ENCODE measurements around the gene RFX1.

DNA sequence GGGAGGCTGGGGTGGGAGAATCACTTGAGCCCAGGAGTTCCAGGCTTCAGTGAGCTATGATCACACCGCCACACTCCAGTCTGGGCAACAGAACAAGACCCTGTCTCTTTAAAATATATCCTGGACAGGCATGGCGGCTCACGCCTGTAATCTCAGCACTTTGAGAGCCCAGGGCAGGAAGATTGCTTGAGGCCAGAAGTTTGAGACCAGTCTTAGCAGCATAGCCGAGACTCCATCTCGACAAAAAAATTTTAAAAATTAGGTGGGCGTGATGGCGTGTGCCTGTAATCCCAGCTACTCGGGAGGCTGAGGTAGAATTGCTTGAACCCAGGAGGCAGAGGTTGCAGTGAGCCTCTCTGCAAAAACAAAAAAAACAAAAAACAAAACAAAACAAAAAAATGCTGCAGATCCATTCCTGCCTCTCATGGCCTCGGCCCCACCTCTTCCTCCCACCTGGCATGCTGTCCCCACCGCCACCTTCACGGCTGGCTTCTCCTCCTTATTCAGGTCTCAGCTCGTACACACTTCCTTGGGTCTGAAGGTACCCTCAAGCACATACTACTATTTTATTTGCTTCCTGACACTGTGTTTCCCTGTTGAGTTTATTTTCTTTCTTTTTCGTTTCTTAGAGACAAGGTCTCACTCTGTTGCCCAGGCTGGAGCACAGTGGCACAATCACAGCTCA lies 5.3 kb downstream of the RFX1 start:
- TF ChIP-seq CTCF (IDR thresholded peaks at IDR 0.05; ENCODE audit: low read depth, low read length) (no peak), EZH2phosphoT487 (IDR thresholded peaks at IDR 0.05; ENCODE audit: low read depth) (no peak)

All from OCI-LY3 (cell line).